GM12875 (cell line): ENCODE measurements around the gene ADGRF5.

Experiments used
- H3K4me3 ChIP-seq: one replicate; pipeline ENCODE4 v1.5.1; 2011; ENCODE audit warnings: low read depth, low read length, control low read depth
- CTCF ChIP-seq: IDR thresholded peaks from 2 replicates; pipeline ENCODE4 v1.5.1; 2011; ENCODE audit warnings: low read depth, mild to moderate bottlenecking, control low read depth, inconsistent platforms, low read length, moderate library complexity, borderline replicate concordance; ENCODE audit not compliant: insufficient read depth

Gene ADGRF5

DNA sequence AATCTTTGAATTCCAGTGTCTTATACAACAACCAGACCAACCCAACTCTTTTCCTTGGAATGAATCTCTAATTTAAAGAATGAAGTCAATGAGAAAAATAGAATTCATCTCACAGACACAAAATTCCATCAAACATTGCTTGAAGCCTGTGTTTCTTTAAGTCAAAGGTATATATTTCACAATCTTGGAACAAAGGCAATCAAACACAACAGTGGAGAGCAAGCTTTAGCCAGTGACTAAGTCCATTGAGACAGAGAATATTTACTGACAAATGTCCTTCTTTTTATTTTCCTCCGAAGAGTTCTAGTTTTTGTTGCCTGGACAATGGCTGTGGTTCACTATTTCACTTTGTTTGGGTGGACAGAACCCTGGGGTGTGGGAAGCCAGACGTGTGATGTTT is 92.8 kb downstream of the ADGRF5 start:
- H3K4me3 ChIP-seq = no peak overlapping the region
- no peak for TF ChIP-seq CTCF

- H3K4me3 ChIP-seq = no peak overlapping the region
- no peak for TF ChIP-seq CTCF
Observed at GRCh38 chr6:46821458-46821881, 100.3 kb downstream of the ADGRF5 start.

DNA sequence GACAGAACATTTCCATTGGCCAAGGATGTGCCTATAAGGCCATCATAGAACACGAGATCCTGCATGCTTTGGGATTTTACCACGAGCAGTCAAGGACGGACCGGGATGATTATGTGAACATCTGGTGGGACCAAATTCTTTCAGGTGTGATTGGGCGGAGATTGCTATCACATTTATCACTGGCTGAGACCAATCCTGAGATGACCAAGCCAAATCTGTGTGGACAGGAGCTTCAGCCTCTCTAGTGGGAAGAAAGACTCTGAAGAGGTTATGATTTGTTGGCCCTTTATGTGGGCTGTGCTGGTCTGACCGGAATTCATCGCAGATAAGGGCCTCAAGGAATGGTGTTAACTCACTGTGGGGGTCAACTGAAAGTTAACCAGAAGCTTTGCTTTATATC is 102.2 kb downstream of the ADGRF5 start:
- no peak overlapping the region for H3K4me3 ChIP-seq
- TF ChIP-seq CTCF = no peak

DNA sequence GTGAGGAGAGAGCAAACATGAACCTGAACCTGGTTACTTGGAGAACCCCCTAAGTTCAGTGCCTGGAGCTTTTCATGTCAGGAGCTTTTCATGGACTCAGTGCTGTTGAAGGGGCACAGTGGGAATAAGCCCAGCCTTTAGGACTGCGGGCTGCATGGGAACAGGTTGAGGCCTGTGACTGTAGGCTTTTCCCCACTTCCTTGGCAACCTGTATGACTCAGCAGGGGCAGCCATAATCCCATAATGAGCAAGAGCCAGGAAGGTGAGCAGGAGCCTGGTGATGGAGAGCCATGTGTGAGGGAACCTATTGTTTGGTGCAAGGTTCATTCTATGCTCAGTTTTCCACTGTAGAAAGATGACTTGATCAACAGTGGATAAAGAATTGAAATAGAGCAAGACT is 105.1 kb downstream of the ADGRF5 start:
- no peak for TF ChIP-seq CTCF
- H3K4me3 ChIP-seq = no peak overlapping the region

- no peak for TF ChIP-seq CTCF
- no peak overlapping the region for H3K4me3 ChIP-seq
Observed at GRCh38 chr6:46815130-46815529, 106.6 kb downstream of the ADGRF5 start.

GRCh38 chr6:46808806-46809205 is 112.9 kb downstream of the ADGRF5 start:
- H3K4me3 ChIP-seq = no peak overlapping the region
- no peak for TF ChIP-seq CTCF
